ENCODE data around the gene PHACTR3. TPM values are rescaled to one million over a fixed set of nuclear protein-coding genes. Genes with fewer than 3 reads are reported as not detected.

Gene PHACTR3
- total and polyA plus RNA-seq, 2 experiments from 2014 or later = 0.45 to 0.61 TPM

- TF ChIP-seq NANOG (IDR thresholded peaks at IDR 0.05; ENCODE audit: borderline replicate concordance) (no peak), STAT1 (IDR thresholded peaks at IDR 0.05; ENCODE audit: unreplicated experiment) (no peak), ZNF331 (CRISPR knock-in tag; IDR thresholded peaks at IDR 0.05; ENCODE audit: low read depth) (no peak), CTCF (conservative IDR thresholded peaks at IDR 0.05; ENCODE audit: low read depth in 2 of 2) (no peak), ETS1 (IDR thresholded peaks at IDR 0.05) (no peak), POLR2AphosphoS5 (IDR thresholded peaks at IDR 0.05; ENCODE audit: low read depth) (no peak), CREB1 (CRISPR knock-in tag; IDR thresholded peaks at IDR 0.05; ENCODE audit: low read depth) (no peak), ZNF462 (CRISPR knock-in tag; IDR thresholded peaks at IDR 0.05) (no peak), EZH2phosphoT487 (IDR thresholded peaks at IDR 0.05; ENCODE audit: unreplicated experiment) (no peak), EZH2 (IDR thresholded peaks at IDR 0.05; ENCODE audit: low read depth, unreplicated experiment) (no peak)
- TF ChIP-seq, protein P1, sequence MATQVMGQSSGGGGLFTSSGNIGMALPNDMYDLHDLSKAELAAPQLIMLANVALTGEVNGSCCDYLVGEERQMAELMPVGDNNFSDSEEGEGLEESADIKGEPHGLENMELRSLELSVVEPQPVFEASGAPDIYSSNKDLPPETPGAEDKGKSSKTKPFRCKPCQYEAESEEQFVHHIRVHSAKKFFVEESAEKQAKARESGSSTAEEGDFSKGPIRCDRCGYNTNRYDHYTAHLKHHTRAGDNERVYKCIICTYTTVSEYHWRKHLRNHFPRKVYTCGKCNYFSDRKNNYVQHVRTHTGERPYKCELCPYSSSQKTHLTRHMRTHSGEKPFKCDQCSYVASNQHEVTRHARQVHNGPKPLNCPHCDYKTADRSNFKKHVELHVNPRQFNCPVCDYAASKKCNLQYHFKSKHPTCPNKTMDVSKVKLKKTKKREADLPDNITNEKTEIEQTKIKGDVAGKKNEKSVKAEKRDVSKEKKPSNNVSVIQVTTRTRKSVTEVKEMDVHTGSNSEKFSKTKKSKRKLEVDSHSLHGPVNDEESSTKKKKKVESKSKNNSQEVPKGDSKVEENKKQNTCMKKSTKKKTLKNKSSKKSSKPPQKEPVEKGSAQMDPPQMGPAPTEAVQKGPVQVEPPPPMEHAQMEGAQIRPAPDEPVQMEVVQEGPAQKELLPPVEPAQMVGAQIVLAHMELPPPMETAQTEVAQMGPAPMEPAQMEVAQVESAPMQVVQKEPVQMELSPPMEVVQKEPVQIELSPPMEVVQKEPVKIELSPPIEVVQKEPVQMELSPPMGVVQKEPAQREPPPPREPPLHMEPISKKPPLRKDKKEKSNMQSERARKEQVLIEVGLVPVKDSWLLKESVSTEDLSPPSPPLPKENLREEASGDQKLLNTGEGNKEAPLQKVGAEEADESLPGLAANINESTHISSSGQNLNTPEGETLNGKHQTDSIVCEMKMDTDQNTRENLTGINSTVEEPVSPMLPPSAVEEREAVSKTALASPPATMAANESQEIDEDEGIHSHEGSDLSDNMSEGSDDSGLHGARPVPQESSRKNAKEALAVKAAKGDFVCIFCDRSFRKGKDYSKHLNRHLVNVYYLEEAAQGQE (IDR thresholded peaks at IDR 0.05; ENCODE audit: unreplicated experiment) = no peak
- Histone ChIP-seq H3K79me2 (replicated peaks; ENCODE audit: insufficient read depth) (no peaks in the 10 kb centered on the region), H3K36me3 (ENCODE audit: insufficient read depth) (no peaks in the 10 kb centered on the region), H3K27ac (ENCODE audit: low read depth) (no peak overlapping the region), H3K4me2 (no peak overlapping the region), H4K20me1 (replicated peaks; ENCODE audit: insufficient read depth) (no peaks in the 10 kb centered on the region), H3K4me1 (ENCODE audit: insufficient read depth) (no peaks in the 10 kb centered on the region), H3K27me3 (ENCODE audit: insufficient read depth) (no peaks in the 10 kb centered on the region), H3F3A (replicated peaks; ENCODE audit: low read depth) (no peaks in the 10 kb centered on the region), H3K4me3 (no peak overlapping the region), H2AFZ (no peak overlapping the region; the same call in 1 of the 2 replicates), H3K9me2 (ENCODE audit: insufficient read depth) (no peaks in the 10 kb centered on the region)
- ATAC-seq (no peak), DNase-seq (ENCODE audit: low spot score) (no peak)
- Mint-ChIP-seq H3K27me3 (ENCODE audit: insufficient read depth, low read depth, poor library complexity) (peaks cover 19% of the 10 kb centered on the region), H3K9me3 (no peaks in the 10 kb centered on the region; the same call in 2 of the 3 replicates), H3K4me1 (peaks cover 16% of the 10 kb centered on the region), H3K36me3 (ENCODE audit: low read depth) (no peaks in the 10 kb centered on the region), H3K27ac (no peak overlapping the region), H3K4me3 (no peak overlapping the region)
These were observed 218.7 kb downstream of the PHACTR3 start for GRCh38 chr20:59823030-59823423.
